Endodermal cell (in vitro differentiated cells): ENCODE measurements around the gene CCSER1. TPM values are rescaled to one million over a fixed set of nuclear protein-coding genes. Genes with fewer than 3 reads are reported as not detected.
A peak's percentile ranks its signal among the peaks of the same experiment; 100 is the strongest.

Experiments
- DNase-seq: peaks from one replicate; pipeline ENCODE4 v3.0.0-alpha.2; 2017
- H3K27ac ChIP-seq: 2 replicates; pipeline ENCODE4 v1.5.1; 2013; ENCODE audit warnings: mild to moderate bottlenecking, low read depth, low read length, moderate library complexity
- H3K27me3 ChIP-seq: 2 replicates; pipeline ENCODE4 v1.6.1; 2013; ENCODE audit warnings: mild to moderate bottlenecking, low read length, moderate library complexity; ENCODE audit not compliant: insufficient read depth, control insufficient read depth, poor library complexity, severe bottlenecking
- H3K36me3 ChIP-seq: 2 replicates; pipeline ENCODE4 v1.7.0; 2013; ENCODE audit warnings: mild to moderate bottlenecking, low read length, moderate library complexity; ENCODE audit not compliant: control insufficient read depth, insufficient read depth
- H3K4me1 ChIP-seq: one replicate; pipeline ENCODE4 v1.7.0; 2013; ENCODE audit warnings: low read length; ENCODE audit not compliant: control insufficient read depth, insufficient read depth
- H3K4me3 ChIP-seq: 2 replicates; pipeline ENCODE4 v1.5.1; 2013; ENCODE audit warnings: mild to moderate bottlenecking, low read length, moderate library complexity
- H3K9ac ChIP-seq: 2 replicates; pipeline ENCODE4 v1.6.1; 2013; ENCODE audit warnings: mild to moderate bottlenecking, low read length, moderate library complexity; ENCODE audit not compliant: poor library complexity, severe bottlenecking; ENCODE audit errors: extremely low read depth
- H3K9me3 ChIP-seq: 2 replicates; pipeline ENCODE4 v1.6.1; 2013; ENCODE audit warnings: mild to moderate bottlenecking, low read length, moderate library complexity; ENCODE audit not compliant: control insufficient read depth
- H3K27ac Mint-ChIP-seq: 2 replicates; pipeline ENCODE4 v1.8.0; 2020; ENCODE audit warnings: mixed read lengths
- H3K27me3 Mint-ChIP-seq: 2 replicates; pipeline ENCODE4 v1.8.0; 2021; ENCODE audit warnings: mild to moderate bottlenecking, mixed read lengths; ENCODE audit not compliant: insufficient read depth
- H3K36me3 Mint-ChIP-seq: 2 replicates; pipeline ENCODE4 v1.8.0; 2020; ENCODE audit warnings: low read depth, mixed read lengths
- H3K4me1 Mint-ChIP-seq: 2 replicates; pipeline ENCODE4 v1.8.0; 2020; ENCODE audit warnings: mixed read lengths
- H3K4me3 Mint-ChIP-seq: 2 replicates; pipeline ENCODE4 v1.8.0; 2020; ENCODE audit warnings: mild to moderate bottlenecking, moderate library complexity, mixed read lengths
- H3K9me3 Mint-ChIP-seq: 2 replicates; pipeline ENCODE4 v1.8.0; 2020; ENCODE audit warnings: mild to moderate bottlenecking, mixed read lengths
- WGBS, 2 experiments: methylation state at CpG; one replicate each; pipeline versions ENCODE4 v1.1.5 to v1.1.7; 2013; ENCODE audit warnings: missing lambda C conversion rate in 2 of 2, mixed read lengths in 1 of 2; ENCODE audit not compliant: insufficient coverage in 1 of 2, insufficient read length in 1 of 2; 5-methylcytosine and 5-hydroxymethylcytosine counted together
- total RNA-seq, 2 donors: library from RNA; stranded (reverse); fragmentation: NEBNext Ultra II Directional in 1 of 2; extraction: Animal tissue kit (Norgen Biotek cat#: 25700) in 1 of 2; gene quantifications; 2 replicates in 1 of 2; 3 replicates in 1 of 2; pipeline ENCODE4 v1.2.1, GENCODE V29; 2021
- TF ChIP-seq, protein P1 (sequence below): fragments of 200-600 bp; sonication (generic); conservative IDR thresholded peaks from 2 replicates; pipeline ENCODE4 v1.5.0; 2021; ENCODE audit warnings: antibody characterized with exemption, mild to moderate bottlenecking

The CCSER1 gene
- total RNA-seq, 2 donors from 2014 or later = 1.1 to 2.2 TPM

DNA sequence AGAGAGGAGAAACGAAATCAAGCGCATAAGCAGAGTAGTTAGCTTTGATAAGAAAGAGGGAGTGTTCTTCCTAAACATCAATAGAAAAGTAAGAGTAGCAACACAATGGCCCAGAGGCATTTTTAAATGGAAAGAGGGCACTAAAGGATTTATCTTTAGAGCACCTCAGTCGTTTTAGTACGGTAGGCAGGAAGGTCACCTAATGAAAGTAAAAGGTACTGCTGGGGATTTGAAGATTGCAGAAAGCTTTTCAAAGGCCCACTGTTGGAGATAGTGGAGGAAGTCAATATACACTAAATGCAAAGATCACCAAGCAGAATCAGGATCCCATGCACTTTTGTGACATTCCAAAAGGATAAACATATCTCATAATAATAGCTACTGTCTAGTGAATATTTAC lies 1508.9 kb downstream of the CCSER1 start:
- Histone ChIP-seq H3K27ac (no peak overlapping the region), H3K36me3 (no peaks in the 10 kb centered on the region), H3K27me3 (no peaks in the 10 kb centered on the region), H3K4me1 (no peaks in the 10 kb centered on the region), H3K9me3 (peaks cover 7% of the 10 kb centered on the region), H3K9ac (no peak overlapping the region), H3K4me3 (no peak overlapping the region)
- Mint-ChIP-seq H3K9me3 (no peaks in the 10 kb centered on the region), H3K27ac (no peak overlapping the region), H3K36me3 (no peaks in the 10 kb centered on the region), H3K4me1 (peaks cover 13% of the 10 kb centered on the region), H3K27me3 (no peaks in the 10 kb centered on the region), H3K4me3 (no peak overlapping the region)
- DNase-seq = no peak
- TF ChIP-seq, protein P1, sequence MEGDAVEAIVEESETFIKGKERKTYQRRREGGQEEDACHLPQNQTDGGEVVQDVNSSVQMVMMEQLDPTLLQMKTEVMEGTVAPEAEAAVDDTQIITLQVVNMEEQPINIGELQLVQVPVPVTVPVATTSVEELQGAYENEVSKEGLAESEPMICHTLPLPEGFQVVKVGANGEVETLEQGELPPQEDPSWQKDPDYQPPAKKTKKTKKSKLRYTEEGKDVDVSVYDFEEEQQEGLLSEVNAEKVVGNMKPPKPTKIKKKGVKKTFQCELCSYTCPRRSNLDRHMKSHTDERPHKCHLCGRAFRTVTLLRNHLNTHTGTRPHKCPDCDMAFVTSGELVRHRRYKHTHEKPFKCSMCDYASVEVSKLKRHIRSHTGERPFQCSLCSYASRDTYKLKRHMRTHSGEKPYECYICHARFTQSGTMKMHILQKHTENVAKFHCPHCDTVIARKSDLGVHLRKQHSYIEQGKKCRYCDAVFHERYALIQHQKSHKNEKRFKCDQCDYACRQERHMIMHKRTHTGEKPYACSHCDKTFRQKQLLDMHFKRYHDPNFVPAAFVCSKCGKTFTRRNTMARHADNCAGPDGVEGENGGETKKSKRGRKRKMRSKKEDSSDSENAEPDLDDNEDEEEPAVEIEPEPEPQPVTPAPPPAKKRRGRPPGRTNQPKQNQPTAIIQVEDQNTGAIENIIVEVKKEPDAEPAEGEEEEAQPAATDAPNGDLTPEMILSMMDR = peak; percentile 41
- 78 to 93% methylated on average over 3 to 4 of the region's 4 CpGs for WGBS, 2 experiments

Other genes starting within 250 kb of the CCSER1 start
- gene MMRN1, start 232.5 kb upstream of the CCSER1 start, total RNA-seq = not detected